Spleen (tissue), 11 donors: ENCODE measurements around the gene ZNF276. TPM values are rescaled to one million over a fixed set of nuclear protein-coding genes. Genes with fewer than 3 reads are reported as not detected.
"Not testable (repeated sequence)": the region's sequence is repeated elsewhere in the genome, so short reads cannot be mapped to it uniquely, and the experiment has no call there.

Source experiments
- DNase-seq: peaks from one replicate; pipeline ENCODE4 v3.0.0-alpha.2; 2020
- H3K27ac ChIP-seq, 8 donors: fragments of 200-600 bp; sonication (generic) in 7 of 8; 1 replicate in 4 of 8; 2 replicates in 4 of 8; pipeline versions ENCODE4 v1.5.0 to v1.8.0; 2016 to 2021; ENCODE audit warnings: inconsistent platforms in 4 of 8, mild to moderate bottlenecking in 4 of 8, moderate library complexity in 1 of 8
- H3K27me3 ChIP-seq, 7 donors: fragments of 200-600 bp; sonication (generic) in 6 of 7; replicated peaks in 1 of 7; 1 replicate in 4 of 7; 2 replicates in 3 of 7; pipeline versions ENCODE4 v1.5.0 to v1.8.0; 2016 to 2021; ENCODE audit warnings: inconsistent platforms in 3 of 7, mild to moderate bottlenecking in 1 of 7
- H3K36me3 ChIP-seq, 6 donors: fragments of 200-600 bp; sonication (generic) in 5 of 6; 1 replicate in 4 of 6; 2 replicates in 2 of 6; pipeline versions ENCODE4 v1.5.0 to v1.8.0; 2016 to 2021; ENCODE audit warnings: inconsistent platforms in 2 of 6
- H3K4me1 ChIP-seq, 6 donors: fragments of 200-600 bp; sonication (generic) in 5 of 6; 1 replicate in 3 of 6; 2 replicates in 3 of 6; pipeline versions ENCODE4 v1.5.0 to v1.8.0; 2016 to 2021; ENCODE audit warnings: inconsistent platforms in 3 of 6
- H3K4me3 ChIP-seq, 8 donors: fragments of 200-600 bp; sonication (generic) in 7 of 8; 1 replicate in 4 of 8; 2 replicates in 4 of 8; pipeline versions ENCODE4 v1.5.0 to v1.8.0; 2016 to 2021; ENCODE audit warnings: inconsistent platforms in 4 of 8, mild to moderate bottlenecking in 4 of 8, moderate library complexity in 2 of 8
- H3K9me3 ChIP-seq, 8 donors: fragments of 200-600 bp; sonication (generic) in 7 of 8; 1 replicate in 4 of 8; 2 replicates in 4 of 8; pipeline versions ENCODE4 v1.5.0 to v1.8.0; 2016 to 2021; ENCODE audit warnings: inconsistent platforms in 4 of 8
- CTCF ChIP-seq, 11 experiments: fragments of 200-600 bp in 7 of 11; fragments of 450-650 bp in 4 of 11; sonication (generic) in 4 of 11; IDR thresholded peaks in 8 of 11; conservative IDR thresholded peaks in 3 of 11; 1 replicate in 7 of 11; 2 replicates in 4 of 11; pipeline versions ENCODE4 v1.4.0 to v1.8.0; 2016 to 2021; ENCODE audit warnings: antibody characterized with exemption in 11 of 11, inconsistent platforms in 4 of 11, mild to moderate bottlenecking in 1 of 11
- POLR2A ChIP-seq, 3 donors: fragments of 450-650 bp; IDR thresholded peaks; one replicate each; pipeline ENCODE4 v1.5.1; 2017; ENCODE audit warnings: antibody characterized with exemption in 3 of 3, mild to moderate bottlenecking in 1 of 3
- POLR2AphosphoS5 ChIP-seq, 3 donors: sonication (generic); formaldehyde crosslinking; IDR thresholded peaks; one replicate each; pipeline ENCODE4 v1.5.1; 2017; ENCODE audit warnings: antibody characterized with exemption in 3 of 3
- WGBS, 5 donors: extraction: QIAGEN DNeasy Blood & Tissue Kit in 3 of 5; methylation state at CpG; one replicate each; pipeline versions ENCODE4 v1.1.5 to v1.1.7; 2013 to 2018; 5-methylcytosine and 5-hydroxymethylcytosine counted together
- intact Hi-C: fragments of 100-400 bp; cut with DNase I; formaldehyde crosslinking; loops from one replicate; pipeline ENCODE4 v1.15.0; 2023; ENCODE audit warnings: low total_unique reads
- polyA plus RNA-seq, 3 donors: library from polyadenylated mRNA; stranded (reverse); fragments of 200-250 nt; gene quantifications; one replicate each; pipeline ENCODE4 v1.2.1, GENCODE V29; 2013
- total RNA-seq, 7 donors: library from RNA; depleted of rRNA in 3 of 7; stranded (reverse); fragments of >200 nt in 3 of 7; fragmentation: NEBNext Ultra II Directional in 4 of 7; extraction: Animal tissue kit (Norgen Biotek cat#: 25700) in 4 of 7; gene quantifications; one replicate each; pipeline versions ENCODE4 v1.1.0 to v1.2.1, GENCODE V29; 2016 to 2021
- donor health status: healthy with polysubstance abuse.
- donor health status: DM: no; HTN: no; CAD: no; lungs with moderate emphysema.
- donor health status: DM: no; HTN: no; CAD: no.
- donor health status: Bipolar disorder and iron deficiency.
- donor health status: healthy.
- donor health status: DM: no; HTN: no; CAD: no.
- donor health status: DM: yes; HTN: yes; CAD: no.

Gene ZNF276
- total and polyA plus RNA-seq, 10 donors = 28.9 to 83.7 (median 62.7) TPM

GRCh38 chr16:89696670-89697128 lies 24.6 kb upstream of the ZNF276 start:
- peaks cover 13 to 58% (median 31%) of the 10 kb centered on the region in 6 donors for H3K4me1 ChIP-seq
- H3K36me3 ChIP-seq = peaks cover 0 to 65% (median 48%) of the 10 kb centered on the region in 6 donors
- H3K4me3 ChIP-seq = no peak overlapping the region
- intact Hi-C loops = no loop called here
- H3K27me3 ChIP-seq = no peaks in the 10 kb centered on the region
- TF ChIP-seq POLR2AphosphoS5 (IDR thresholded peaks at IDR 0.05) (peak; percentile 55 to 72 (median 56)), POLR2A (IDR thresholded peaks at IDR 0.05) (no peak), CTCF (IDR thresholded peaks at IDR 0.05 in 8 of 11, conservative IDR thresholded peaks at IDR 0.05 in 3 of 11) (no peak)
- no peaks in the 10 kb centered on the region for H3K9me3 ChIP-seq
- DNase-seq = peak; percentile 86
- H3K27ac ChIP-seq = peak overlapping the region in 2 of 8 donors; percentile 26 to 54
- WGBS, 5 donors = 40 to 80% (median 43%) methylated on average over 4 to 18 of the region's 18 CpGs

- WGBS, 5 donors = 89 to 92% (median 91%) methylated on average over 6 to 19 of the region's 19 CpGs
- intact Hi-C loops = no loop called here
- TF ChIP-seq POLR2AphosphoS5 (IDR thresholded peaks at IDR 0.05) (peak; percentile 3 to 41 (median 10)), POLR2A (IDR thresholded peaks at IDR 0.05) (no peak)
- Histone ChIP-seq H3K4me3 (no peak overlapping the region), H3K27ac (no peak overlapping the region), H3K4me1 (peaks cover 13 to 61% (median 35%) of the 10 kb centered on the region in 6 donors), H3K36me3 (peaks cover 0 to 60% (median 43%) of the 10 kb centered on the region in 6 donors), H3K27me3 (no peaks in the 10 kb centered on the region), H3K9me3 (no peaks in the 10 kb centered on the region)
- no peak for DNase-seq
These were observed 24.1 kb upstream of the ZNF276 start for GRCh38 chr16:89697161-89697615.

DNA sequence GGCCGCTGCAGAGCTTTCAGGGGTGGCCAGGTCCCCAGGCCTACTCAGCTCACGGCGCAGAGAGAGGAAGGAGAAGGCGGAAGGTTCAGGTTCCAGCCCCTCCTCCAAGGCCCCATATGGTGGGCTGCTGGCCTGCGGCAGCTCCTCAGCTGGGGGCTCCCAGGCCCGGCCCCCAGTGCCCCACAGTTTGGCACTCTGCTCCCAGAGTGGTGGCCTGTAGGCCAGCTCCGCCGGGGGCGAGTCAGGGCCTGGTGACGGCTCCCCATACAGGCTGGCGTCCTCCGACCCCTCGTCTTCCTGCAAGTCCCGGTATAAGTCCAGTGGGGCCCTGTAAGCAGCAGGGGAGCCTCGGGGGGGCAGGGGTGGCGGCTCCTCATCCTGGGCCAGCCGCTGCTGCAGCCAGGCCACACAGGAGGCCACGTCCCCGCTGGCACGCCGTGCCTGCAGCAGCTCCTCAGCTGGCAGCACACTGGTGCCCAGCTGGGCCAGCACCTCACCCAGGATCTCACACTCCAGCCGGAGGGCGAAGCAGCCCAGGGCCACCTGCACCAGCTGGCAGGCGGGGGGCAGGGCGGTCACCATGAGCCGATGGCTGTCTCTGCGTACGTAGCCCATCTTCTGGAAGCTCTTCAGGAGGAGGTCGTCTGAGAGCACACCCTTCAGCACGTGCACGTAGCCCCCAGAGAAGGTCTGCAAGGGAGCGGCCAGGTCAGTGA lies 23.6 kb upstream of the ZNF276 start:
- H3K27me3 ChIP-seq = no peaks in the 10 kb centered on the region
- TF ChIP-seq CTCF (IDR thresholded peaks at IDR 0.05 in 8 of 11, conservative IDR thresholded peaks at IDR 0.05 in 3 of 11) = no peak
- TF ChIP-seq POLR2AphosphoS5 (IDR thresholded peaks at IDR 0.05) = peak in 2 of 3 donors; percentile 0 to 56
- H3K4me1 ChIP-seq = peaks cover 13 to 67% (median 40%) of the 10 kb centered on the region in 6 donors
- WGBS, 5 donors = 86 to 93% (median 90%) methylated on average over 8 to 32 of the region's 32 CpGs
- H3K9me3 ChIP-seq = no peaks in the 10 kb centered on the region
- intact Hi-C loops = no loop called here
- H3K4me3 ChIP-seq = no peak overlapping the region
- DNase-seq = peak; percentile 83
- peaks cover 0 to 54% (median 37%) of the 10 kb centered on the region in 6 donors for H3K36me3 ChIP-seq
- no peak overlapping the region for H3K27ac ChIP-seq

- H3K4me1 ChIP-seq = peaks cover 13 to 70% (median 40%) of the 10 kb centered on the region in 6 donors
- peaks cover 0 to 45% (median 28%) of the 10 kb centered on the region in 6 donors for H3K36me3 ChIP-seq
- H3K9me3 ChIP-seq, H3K27ac ChIP-seq, H3K4me3 ChIP-seq, intact Hi-C loops, DNase-seq, H3K27me3 ChIP-seq: not testable (repeated sequence)
- WGBS, 5 donors = 95 to 98% (median 97%) methylated on average over 14 of the region's 14 CpGs
These were observed 22.6 kb upstream of the ZNF276 start for GRCh38 chr16:89698717-89699116.

DNA sequence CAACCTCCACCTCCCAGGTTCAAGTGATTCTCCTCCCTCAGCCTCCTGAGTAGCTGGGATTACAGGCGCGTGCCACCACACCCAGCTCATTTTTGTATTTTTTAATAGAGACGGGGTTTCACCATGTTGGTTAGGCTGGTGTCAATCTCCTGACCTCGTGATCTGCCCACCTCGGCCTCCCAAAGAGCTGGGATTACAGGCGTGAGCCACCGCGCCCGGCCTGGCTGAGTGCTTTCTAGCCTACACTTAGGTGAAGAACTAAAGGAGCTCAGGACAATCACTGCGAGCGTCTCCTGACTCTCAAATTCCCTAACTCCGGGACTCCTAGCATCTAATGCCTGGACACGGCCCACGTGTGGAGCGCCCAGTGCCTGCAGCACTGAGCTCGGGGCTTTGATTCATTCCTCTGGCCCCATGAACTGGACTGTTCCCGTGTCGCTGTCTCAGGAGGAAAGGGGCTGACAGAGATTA lies 21.7 kb upstream of the ZNF276 start:
- whole genome bisulfite sequencing, 5 donors = 62 to 71% (median 68%) methylated on average over 17 to 18 of the region's 18 CpGs
- DNase-seq, H3K27me3 ChIP-seq, H3K9me3 ChIP-seq: not testable (repeated sequence)
- peak overlapping the region in 6 of 8 donors; percentile 55 to 95 (median 90) for H3K27ac ChIP-seq
- H3K36me3 ChIP-seq = peaks cover 0 to 35% (median 19%) of the 10 kb centered on the region in 6 donors
- peak overlapping the region in 4 of 8 donors; percentile 62 to 81 (median 72) for H3K4me3 ChIP-seq
- H3K4me1 ChIP-seq = peaks cover 13 to 64% (median 40%) of the 10 kb centered on the region in 6 donors
- intact Hi-C loops = loop anchor here (5.0 kb wide), 1 partner anchor 93 kb away; no protein-coding TSS in a partner anchor
